Neural progenitor cell (in vitro differentiated cells): ENCODE data around the gene SCAPER. TPM values are rescaled to one million over a fixed set of nuclear protein-coding genes. Genes with fewer than 3 reads are reported as not detected.

ENCODE experiments used
- DNase-seq: peaks from one replicate; pipeline ENCODE4 v3.0.0-alpha.2; 2016; ENCODE audit warnings: low spot score
- H2AFZ ChIP-seq: fragments of 200-600 bp; sonication (generic); replicated peaks from 2 replicates; pipeline ENCODE4 v1.6.1; 2016; ENCODE audit warnings: antibody characterized with exemption
- H3F3A ChIP-seq: fragments of 200-600 bp; sonication (generic); 2 replicates; pipeline ENCODE4 v1.6.1; 2016; ENCODE audit warnings: antibody characterized with exemption, low read depth
- H3K27ac ChIP-seq: fragments of 200-600 bp; sonication (generic); 2 replicates; pipeline ENCODE4 v1.5.1; 2016; ENCODE audit warnings: mild to moderate bottlenecking
- H3K27me3 ChIP-seq: fragments of 200-600 bp; sonication (generic); 2 replicates; pipeline ENCODE4 v1.6.1; 2016; ENCODE audit warnings: mild to moderate bottlenecking, moderate library complexity
- H3K36me3 ChIP-seq: fragments of 200-600 bp; sonication (generic); 2 replicates; pipeline ENCODE4 v1.5.1; 2016
- H3K4me1 ChIP-seq: fragments of 200-600 bp; sonication (generic); 2 replicates; pipeline ENCODE4 v1.6.1; 2016; ENCODE audit warnings: mixed run types
- H3K4me2 ChIP-seq: fragments of 200-600 bp; sonication (generic); 2 replicates; pipeline ENCODE4 v1.6.1; 2016
- H3K4me3 ChIP-seq: fragments of 200-600 bp; sonication (generic); 2 replicates; pipeline ENCODE4 v1.5.1; 2016
- H3K79me2 ChIP-seq: fragments of 200-600 bp; sonication (generic); 2 replicates; pipeline ENCODE4 v1.6.1; 2016; ENCODE audit warnings: low read depth
- H3K9ac ChIP-seq: fragments of 200-600 bp; sonication (generic); 2 replicates; pipeline ENCODE4 v1.6.1; 2016
- H3K9me3 ChIP-seq: fragments of 200-600 bp; sonication (generic); 2 replicates; pipeline ENCODE4 v1.5.1; 2016; ENCODE audit warnings: low read depth
- H4K20me1 ChIP-seq: fragments of 200-600 bp; sonication (generic); 2 replicates; pipeline ENCODE4 v1.6.1; 2016; ENCODE audit warnings: low read depth
- H3K27ac Mint-ChIP-seq: 3 replicates; pipeline ENCODE4 v1.8.0; 2021; ENCODE audit warnings: mixed read lengths
- H3K27me3 Mint-ChIP-seq: 2 replicates; pipeline ENCODE4 v1.8.0; 2022; ENCODE audit warnings: low read depth, mild to moderate bottlenecking, inconsistent platforms, moderate library complexity, mixed read lengths; ENCODE audit not compliant: insufficient read depth
- H3K36me3 Mint-ChIP-seq: 3 replicates; pipeline ENCODE4 v1.8.0; 2021; ENCODE audit warnings: mixed read lengths
- H3K4me1 Mint-ChIP-seq: 3 replicates; pipeline ENCODE4 v1.8.0; 2021; ENCODE audit warnings: mixed read lengths
- H3K4me3 Mint-ChIP-seq: 3 replicates; pipeline ENCODE4 v1.8.0; 2021; ENCODE audit warnings: mild to moderate bottlenecking, moderate library complexity, mixed read lengths
- H3K9me3 Mint-ChIP-seq: 3 replicates; pipeline ENCODE4 v1.8.0; 2020; ENCODE audit warnings: mixed read lengths
- CTCF ChIP-seq: fragments of 200-600 bp; sonication (generic); IDR thresholded peaks from 2 replicates; pipeline ENCODE4 v1.5.1; 2017; ENCODE audit warnings: antibody characterized with exemption, mild to moderate bottlenecking
- EZH2 ChIP-seq: fragments of 200-600 bp; sonication (generic); IDR thresholded peaks from 2 replicates; pipeline ENCODE4 v1.6.1; 2017; ENCODE audit warnings: antibody characterized with exemption, mild to moderate bottlenecking, moderate library complexity
- EZH2phosphoT487 ChIP-seq: fragments of 200-600 bp; sonication (generic); IDR thresholded peaks from 2 replicates; pipeline ENCODE4 v1.6.1; 2017; ENCODE audit warnings: antibody characterized with exemption
- total RNA-seq: library from RNA; depleted of rRNA; stranded (reverse); fragments of >200 nt; gene quantifications from 2 replicates; pipeline ENCODE4 v1.2.3, GENCODE V29; 2015; ENCODE audit warnings: low replicate concordance

SCAPER gene
- total RNA-seq, 1 donor from 2014 or later = 20.4 TPM

- no peak overlapping the region for H3K27ac ChIP-seq
- H3K27me3 ChIP-seq = no peaks in the 10 kb centered on the region
- no peaks in the 10 kb centered on the region for H3K36me3 ChIP-seq
- peaks cover 7% of the 10 kb centered on the region for H3K36me3 Mint-ChIP-seq
- no peak overlapping the region for H3K9ac ChIP-seq
- H3K27me3 Mint-ChIP-seq = peaks cover 2% of the 10 kb centered on the region
- no peak overlapping the region for H3K27ac Mint-ChIP-seq
- H3K9me3 Mint-ChIP-seq = no peaks in the 10 kb centered on the region
- H3F3A ChIP-seq = no peaks in the 10 kb centered on the region
- no peaks in the 10 kb centered on the region for H4K20me1 ChIP-seq
- H3K4me1 Mint-ChIP-seq = no peaks in the 10 kb centered on the region
- H3K4me3 ChIP-seq = no peak overlapping the region
- TF ChIP-seq EZH2phosphoT487 = no peak
- TF ChIP-seq CTCF = no peak
- TF ChIP-seq EZH2 = no peak
- no peaks in the 10 kb centered on the region for H3K4me1 ChIP-seq
- no peak for DNase-seq
- H3K79me2 ChIP-seq = no peaks in the 10 kb centered on the region
- H3K9me3 ChIP-seq = no peaks in the 10 kb centered on the region
- H3K4me3 Mint-ChIP-seq = no peak overlapping the region
- H3K4me2 ChIP-seq = no peak overlapping the region
- no peak overlapping the region for H2AFZ ChIP-seq
These were observed 537.0 kb downstream of the SCAPER start for GRCh38 chr15:76368122-76368621.

- H3K36me3 ChIP-seq = no peaks in the 10 kb centered on the region
- H3K4me1 Mint-ChIP-seq = no peaks in the 10 kb centered on the region
These were observed 538.4 kb downstream of the SCAPER start for GRCh38 chr15:76366714-76367113.

GRCh38 chr15:76363251-76363650 is 541.9 kb downstream of the SCAPER start:
- no peaks in the 10 kb centered on the region for H3K9me3 ChIP-seq
- H3K36me3 ChIP-seq = no peaks in the 10 kb centered on the region
- TF ChIP-seq EZH2 = no peak
- TF ChIP-seq CTCF = no peak
- TF ChIP-seq EZH2phosphoT487 = no peak
- no peak overlapping the region for H3K4me3 ChIP-seq
- H3K4me1 Mint-ChIP-seq = no peaks in the 10 kb centered on the region
- no peaks in the 10 kb centered on the region for H3F3A ChIP-seq
- H3K27me3 ChIP-seq = no peaks in the 10 kb centered on the region
- H3K4me3 Mint-ChIP-seq = no peak overlapping the region
- H2AFZ ChIP-seq = no peak overlapping the region
- H3K9ac ChIP-seq = no peak overlapping the region
- no peaks in the 10 kb centered on the region for H3K4me1 ChIP-seq
- H3K9me3 Mint-ChIP-seq = no peaks in the 10 kb centered on the region
- H3K79me2 ChIP-seq = no peaks in the 10 kb centered on the region
- H3K27ac ChIP-seq = no peak overlapping the region
- no peak for DNase-seq
- no peaks in the 10 kb centered on the region for H4K20me1 ChIP-seq
- no peak overlapping the region for H3K27ac Mint-ChIP-seq
- no peak overlapping the region for H3K4me2 ChIP-seq
- H3K27me3 Mint-ChIP-seq = no peaks in the 10 kb centered on the region
- H3K36me3 Mint-ChIP-seq = no peaks in the 10 kb centered on the region

More at GRCh38 chr15:76366714-76367113, 538.4 kb downstream of the SCAPER start:
- Mint-ChIP-seq H3K27me3 (peaks cover 2% of the 10 kb centered on the region), H3K36me3 (no peaks in the 10 kb centered on the region), H3K9me3 (no peaks in the 10 kb centered on the region), H3K4me3 (no peak overlapping the region), H3K27ac (no peak overlapping the region)
- Histone ChIP-seq H3K4me3 (no peak overlapping the region), H3K9me3 (no peaks in the 10 kb centered on the region), H3K27me3 (no peaks in the 10 kb centered on the region), H3K9ac (no peak overlapping the region), H3K4me2 (no peak overlapping the region), H3F3A (no peaks in the 10 kb centered on the region), H3K79me2 (no peaks in the 10 kb centered on the region), H2AFZ (no peak overlapping the region), H4K20me1 (no peaks in the 10 kb centered on the region), H3K27ac (no peak overlapping the region), H3K4me1 (no peaks in the 10 kb centered on the region)
- no peak for TF ChIP-seq EZH2
- no peak for TF ChIP-seq EZH2phosphoT487
- no peak for TF ChIP-seq CTCF
- no peak for DNase-seq
